ENCODE results near the gene PRKCD. TPM values are rescaled to one million over a fixed set of nuclear protein-coding genes. Genes with fewer than 3 reads are reported as not detected.

Gene PRKCD
- total RNA-seq, 1 donor from 2014 or later = 19.6 TPM

DNA sequence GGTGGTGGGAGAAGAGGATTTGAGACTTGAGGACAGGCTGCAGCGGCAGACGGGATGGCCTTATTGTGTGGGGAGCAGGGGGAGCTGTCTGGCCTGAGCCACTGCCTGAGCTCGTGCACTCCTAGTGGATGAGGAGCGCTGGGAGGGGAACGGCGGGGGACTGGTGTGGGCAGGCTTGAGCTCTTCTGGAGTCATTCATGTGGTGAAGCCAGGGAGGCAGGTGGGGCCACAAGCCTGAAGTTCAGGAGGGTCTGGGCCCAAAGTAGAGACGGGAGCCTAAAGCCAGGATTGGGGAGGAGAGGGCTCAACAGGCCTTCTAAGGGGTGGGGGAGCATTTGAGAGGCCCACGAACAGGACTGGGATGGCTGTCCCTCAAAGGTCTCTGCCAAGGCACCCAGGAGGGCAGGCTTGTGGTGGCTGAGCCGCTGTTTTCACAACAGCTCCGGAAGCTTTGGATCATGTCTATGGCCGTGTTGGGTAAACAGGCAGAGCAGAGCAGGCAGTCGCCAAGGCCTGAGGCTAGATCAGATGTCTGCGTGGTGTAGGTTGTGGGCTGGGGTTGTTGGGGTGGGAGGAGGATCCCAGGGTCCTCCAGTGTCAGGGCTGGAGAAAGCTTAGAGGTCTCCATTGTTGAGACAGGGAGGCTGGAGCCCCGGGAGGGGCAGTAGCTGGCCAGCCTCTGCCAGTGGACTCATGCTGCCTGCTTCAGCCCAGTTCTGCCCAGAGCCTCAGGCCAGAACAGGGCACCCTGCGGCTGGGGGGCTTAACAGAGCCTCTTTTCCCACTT is 8.2 kb downstream of the PRKCD start:
- intact Hi-C loops (cut with micrococcal nuclease) = no loop called here

DNA sequence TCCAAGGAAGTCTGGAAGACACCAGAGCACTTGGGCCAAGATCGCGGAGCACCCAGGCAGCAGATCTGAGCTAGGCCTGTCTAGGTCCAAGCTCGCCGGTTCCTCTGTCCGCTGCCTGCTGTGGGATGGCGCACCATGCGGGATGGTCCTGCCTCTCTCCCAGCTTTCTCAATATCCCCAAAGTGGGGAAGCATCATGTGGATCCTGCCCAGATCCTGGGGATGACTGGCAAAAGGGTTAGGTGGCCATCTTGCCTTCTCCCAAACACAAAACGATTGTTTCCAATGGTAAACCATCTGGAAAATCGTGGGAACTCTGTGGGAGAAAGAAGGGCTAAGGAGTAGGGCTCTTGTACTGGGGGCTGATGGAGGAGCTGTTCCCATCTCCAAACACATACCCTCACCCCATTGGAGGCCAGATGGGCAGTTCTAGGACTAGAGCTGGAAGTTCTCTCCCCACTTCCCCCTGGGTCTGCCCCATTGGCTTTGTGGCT is 8.9 kb downstream of the PRKCD start:
- intact Hi-C loops (cut with micrococcal nuclease) = no loop called here

DNA sequence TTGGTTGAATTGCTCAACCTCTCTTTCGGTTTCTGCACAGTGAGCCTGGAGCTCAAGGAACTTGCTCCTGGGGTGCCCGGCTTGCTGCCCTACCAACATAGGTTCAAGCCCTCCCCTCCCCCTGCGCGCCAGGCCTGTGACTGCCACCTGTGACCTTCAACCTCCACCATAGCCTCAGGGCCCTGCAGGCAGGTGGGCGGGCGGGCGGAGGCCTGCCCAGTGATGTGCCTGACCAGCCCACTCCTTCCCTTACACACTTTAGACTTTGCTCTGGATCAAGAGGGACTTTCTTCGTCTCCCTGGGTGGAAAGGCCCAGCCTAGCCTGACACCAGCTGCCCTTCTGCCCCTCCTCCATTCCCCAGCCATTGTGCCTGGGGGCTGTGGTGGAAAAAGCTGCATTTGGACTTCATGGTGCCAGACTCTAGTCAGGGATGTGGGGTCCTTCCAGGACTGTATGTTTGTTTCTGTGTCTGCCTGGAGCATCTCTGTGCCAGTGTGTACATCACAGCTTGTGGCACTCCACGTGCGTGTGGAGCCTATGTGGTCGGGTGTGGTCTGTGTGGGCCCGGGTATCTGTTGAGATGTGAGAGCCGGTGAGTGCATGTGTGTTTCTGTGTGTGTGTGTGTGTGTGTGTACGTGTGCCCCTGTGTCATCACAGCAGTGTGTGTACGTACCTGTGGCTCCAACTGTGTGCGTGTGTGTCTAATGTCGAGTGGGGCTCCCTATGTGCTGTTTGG is 9.5 kb downstream of the PRKCD start:
- intact Hi-C loops (cut with micrococcal nuclease) = no loop called here

GRCh38 chr3:53171064-53171418 is 10.0 kb downstream of the PRKCD start:
- intact Hi-C loops (cut with micrococcal nuclease) = no loop called here

DNA sequence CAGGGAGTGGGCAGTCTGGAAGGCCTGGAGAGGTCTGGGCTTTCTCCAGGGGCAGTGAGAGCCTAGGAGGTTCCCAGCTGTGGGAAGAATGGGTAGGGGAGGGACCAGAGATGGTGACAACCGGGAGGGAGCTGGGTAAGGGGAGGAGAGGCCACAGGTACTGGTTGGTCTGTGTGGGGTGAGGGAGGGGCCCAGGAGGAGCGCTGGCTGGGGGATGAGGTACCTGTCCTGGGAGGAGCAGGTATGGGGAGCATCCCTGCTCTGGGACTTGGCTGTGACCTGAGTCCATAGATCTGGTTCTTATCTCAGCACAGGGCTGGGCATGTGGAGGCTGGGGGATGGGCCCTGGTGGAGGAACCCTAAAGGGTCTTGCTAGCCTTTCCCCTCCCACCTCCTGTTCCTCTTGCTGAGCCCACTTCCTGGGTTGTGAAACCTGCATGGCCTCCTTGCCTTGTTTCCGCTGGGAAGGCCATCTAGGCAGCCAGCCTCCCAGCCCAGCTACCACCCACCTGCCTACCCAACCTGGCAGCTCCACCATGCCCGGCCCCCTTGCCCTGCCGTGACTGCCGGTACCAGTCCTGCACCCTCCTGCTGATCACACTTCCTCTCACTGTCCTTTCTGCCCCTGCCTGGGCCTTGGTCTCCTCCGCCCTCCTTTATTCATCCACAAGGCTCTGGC is 11.0 kb downstream of the PRKCD start:
- intact Hi-C loops (cut with micrococcal nuclease) = no loop called here

- intact Hi-C loops (cut with micrococcal nuclease) = no loop called here
These were observed 12.1 kb downstream of the PRKCD start for GRCh38 chr3:53173107-53173506.

DNA sequence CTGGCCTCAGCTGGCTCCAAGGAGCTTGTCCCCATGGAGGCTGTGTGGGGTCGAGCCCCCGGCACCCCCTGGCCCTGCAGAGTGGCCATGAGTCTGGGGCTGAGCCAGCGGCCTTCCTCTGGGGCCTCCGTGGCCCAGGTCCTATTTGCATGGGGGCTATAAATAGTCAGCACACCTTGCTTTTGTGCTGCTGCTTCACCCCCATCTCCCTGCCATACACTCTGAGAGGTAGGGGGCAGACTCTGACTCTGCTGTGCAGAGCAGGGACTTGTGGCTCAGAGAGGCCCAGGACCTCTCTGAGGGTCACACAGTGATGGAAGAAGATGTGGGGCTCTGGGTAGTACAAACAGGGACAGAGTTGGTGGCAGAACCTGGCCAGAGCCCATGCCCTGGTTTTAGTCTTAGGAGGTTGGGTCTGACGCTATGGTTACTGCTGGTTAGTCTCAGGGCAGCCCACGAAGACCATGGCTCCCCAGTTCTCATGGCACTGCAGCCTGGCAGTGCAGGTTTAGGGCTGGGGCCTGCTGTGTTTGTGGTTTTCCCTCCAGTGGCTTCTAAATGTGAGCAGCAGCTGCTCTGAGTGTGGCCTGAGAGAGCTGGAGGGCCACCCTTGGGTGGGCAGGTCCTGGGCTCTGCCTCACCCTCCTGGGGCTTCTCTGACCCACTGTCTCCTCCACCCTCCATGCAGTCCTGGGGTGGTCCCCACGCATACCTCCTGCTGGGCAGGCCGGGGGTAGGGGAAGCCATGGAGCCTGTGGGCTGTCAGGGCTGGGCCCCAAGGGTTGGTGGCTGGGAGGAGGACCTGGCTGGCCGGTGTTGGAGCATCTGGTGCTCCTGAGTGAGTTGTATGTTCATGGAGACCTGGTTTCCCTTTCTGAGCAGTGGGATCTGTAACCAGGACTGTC is 13.6 kb downstream of the PRKCD start:
- intact Hi-C loops (cut with micrococcal nuclease) = no loop called here

GRCh38 chr3:53175613-53176540 is 14.9 kb downstream of the PRKCD start:
- intact Hi-C loops (cut with micrococcal nuclease) = no loop called here

GRCh38 chr3:53178246-53178645 is 17.2 kb downstream of the PRKCD start:
- intact Hi-C loops (cut with micrococcal nuclease) = no loop called here

GRCh38 chr3:53179580-53179979 is 18.6 kb downstream of the PRKCD start:
- intact Hi-C loops (cut with micrococcal nuclease) = no loop called here

- intact Hi-C loops (cut with micrococcal nuclease) = no loop called here
These were observed 19.5 kb downstream of the PRKCD start for GRCh38 chr3:53180305-53181023.

GRCh38 chr3:53181024-53181371 is 20.0 kb downstream of the PRKCD start:
- intact Hi-C loops (cut with micrococcal nuclease) = no loop called here

GRCh38 chr3:53181528-53181927 is 20.5 kb downstream of the PRKCD start:
- intact Hi-C loops (cut with micrococcal nuclease) = no loop called here

DNA sequence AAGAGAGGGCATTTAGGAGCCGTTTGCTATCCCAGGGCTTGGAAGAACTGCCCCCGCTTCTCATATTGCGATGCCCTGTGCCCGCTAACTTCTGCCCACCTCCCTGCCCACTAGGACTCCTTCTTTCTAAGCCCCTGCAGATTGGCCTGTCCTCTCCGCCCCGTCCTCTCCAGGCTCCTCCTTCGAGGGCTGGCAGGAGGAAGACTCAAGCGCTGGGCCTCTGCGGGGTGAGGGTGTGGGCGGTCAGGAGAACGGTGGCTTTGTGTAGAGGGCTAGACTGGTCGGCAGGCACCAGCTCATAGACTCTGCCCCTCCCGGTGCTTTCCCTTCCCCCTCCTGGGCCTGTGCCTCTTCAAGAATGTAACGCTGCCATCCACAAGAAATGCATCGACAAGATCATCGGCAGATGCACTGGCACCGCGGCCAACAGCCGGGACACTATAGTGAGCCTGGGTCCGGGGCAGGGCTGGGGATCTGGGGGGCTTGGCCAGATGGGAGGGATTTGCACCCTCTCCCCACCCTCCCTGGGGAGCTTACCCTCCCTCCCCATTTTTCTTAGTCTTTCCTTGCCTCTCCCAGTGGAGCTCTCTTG is 21.9 kb downstream of the PRKCD start:
- intact Hi-C loops (cut with micrococcal nuclease) = no loop called here

- intact Hi-C loops (cut with micrococcal nuclease) = no loop called here
These were observed 22.5 kb downstream of the PRKCD start for GRCh38 chr3:53183514-53183913.

- intact Hi-C loops (cut with micrococcal nuclease) = no loop called here
These were observed 23.7 kb downstream of the PRKCD start for GRCh38 chr3:53184701-53185100.

DNA sequence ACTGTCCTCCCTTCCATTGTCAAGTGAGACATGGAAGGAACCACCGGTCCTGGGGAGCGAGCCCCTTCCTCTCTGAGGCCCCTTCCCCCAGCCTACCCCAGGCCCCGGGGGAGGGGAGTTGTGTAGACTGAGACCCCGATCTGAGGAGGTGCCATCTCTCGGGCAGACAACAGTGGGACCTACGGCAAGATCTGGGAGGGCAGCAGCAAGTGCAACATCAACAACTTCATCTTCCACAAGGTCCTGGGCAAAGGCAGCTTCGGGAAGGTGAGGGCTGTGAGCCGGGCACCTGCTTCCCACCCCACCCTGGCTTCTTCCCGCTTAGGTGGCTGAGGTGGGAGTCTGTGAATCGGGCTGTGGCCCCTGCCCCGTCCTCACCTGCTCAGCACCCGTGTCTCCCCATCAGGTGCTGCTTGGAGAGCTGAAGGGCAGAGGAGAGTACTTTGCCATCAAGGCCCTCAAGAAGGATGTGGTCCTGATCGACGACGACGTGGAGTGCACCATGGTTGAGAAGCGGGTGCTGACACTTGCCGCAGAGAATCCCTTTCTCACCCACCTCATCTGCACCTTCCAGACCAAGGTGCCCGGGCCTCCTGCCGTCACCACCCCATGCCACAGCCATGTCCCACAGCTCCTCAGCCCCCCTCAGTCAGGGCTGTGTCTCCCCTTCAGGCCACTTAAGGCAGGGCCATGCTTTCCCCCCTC is 24.9 kb downstream of the PRKCD start:
- intact Hi-C loops (cut with micrococcal nuclease) = no loop called here

GRCh38 chr3:53186726-53187125 is 25.7 kb downstream of the PRKCD start:
- intact Hi-C loops (cut with micrococcal nuclease) = no loop called here

Measured in T-helper 2 cell treated with Interferon-gamma antibody and Interleukin-4, amounts not matched to agents 100 ng/mL and 5 ng/mL, for 36 hours (primary cell).